HG02870 (cell line): ENCODE data around the gene ZNF878.
A peak's percentile ranks its signal among the peaks of the same experiment; 100 is the strongest.

Experiments
- ATAC-seq: cut with Tn5 transposase; IDR thresholded peaks from one replicate; pipeline ENCODE4 v1.9.1; 2021; ENCODE audit warnings: mild to moderate bottlenecking, moderate library complexity; ENCODE audit not compliant: unreplicated experiment

Gene ZNF878

DNA sequence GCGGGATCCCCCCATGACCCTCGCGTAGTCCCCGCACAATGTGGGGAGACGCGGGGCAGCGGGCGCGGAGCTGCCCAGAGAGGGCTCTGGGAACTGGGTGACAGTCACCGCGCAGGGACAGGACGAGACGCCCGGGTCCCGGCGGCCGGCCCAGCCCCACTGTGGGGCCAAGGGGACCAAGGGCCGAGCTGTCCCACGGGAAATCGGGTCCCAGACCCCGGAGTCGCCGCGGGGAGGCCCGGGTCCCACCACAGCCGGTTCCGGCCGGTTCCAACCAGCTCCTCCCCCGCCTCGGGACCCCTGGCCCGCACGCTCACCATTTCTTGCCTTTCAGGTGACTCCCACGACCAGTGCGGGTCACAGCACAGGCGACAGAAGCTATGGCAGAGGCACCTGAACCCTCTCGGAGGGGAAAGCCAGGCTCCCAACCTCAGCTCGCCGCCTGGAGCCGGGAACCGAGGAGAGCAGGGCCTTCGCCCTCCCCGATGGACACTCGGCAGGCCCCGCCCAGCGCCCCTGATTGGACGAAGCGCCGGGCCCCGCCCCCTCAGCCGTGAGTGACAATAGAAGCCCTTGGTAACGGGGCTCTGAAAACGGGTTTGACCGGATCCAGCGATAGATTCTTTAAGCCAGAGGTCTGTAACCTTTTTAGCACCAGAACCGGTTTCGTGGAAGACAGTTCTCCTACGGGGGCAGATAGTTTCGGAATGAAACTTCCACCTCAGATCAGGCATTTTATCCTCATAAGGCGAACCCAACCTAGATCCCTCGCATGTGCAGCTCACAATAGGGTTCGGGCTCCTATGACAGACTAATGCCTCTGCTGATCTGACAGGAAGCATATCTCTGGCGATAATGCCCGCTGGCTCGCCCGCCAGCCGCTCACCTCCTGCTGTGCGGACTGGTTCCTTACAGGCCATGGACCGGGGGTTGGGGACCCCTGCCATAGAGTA is 17.3 kb downstream of the ZNF878 start, which contains the start of gene ZNF433:
Gene ZNF433, minus strand, starts transcription at position 460 of the 953 bp plus-strand sequence. Its CDS starts 140 bp downstream, at position 320.
- ATAC-seq = peak; percentile 92

DNA sequence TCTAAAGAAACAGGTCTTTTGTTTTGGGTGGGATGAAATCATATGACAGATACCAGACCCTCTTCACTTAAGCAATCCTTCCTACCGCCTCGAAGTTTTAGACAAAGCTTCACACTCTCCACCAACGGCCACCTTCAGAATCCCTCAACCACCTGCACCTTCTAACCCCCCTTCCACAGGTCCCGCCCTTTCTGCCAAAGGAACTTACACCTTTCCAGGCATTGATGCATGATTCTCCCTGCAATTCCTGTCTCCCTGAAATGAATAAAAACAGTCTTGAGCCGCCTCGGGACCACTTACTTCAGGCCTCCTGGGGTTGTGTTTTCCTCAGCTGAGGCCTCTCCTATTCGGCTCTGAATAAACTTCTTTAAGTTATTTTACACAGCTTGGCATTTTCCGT is 18.1 kb downstream of the ZNF878 start:
- ATAC-seq = no peak

DNA sequence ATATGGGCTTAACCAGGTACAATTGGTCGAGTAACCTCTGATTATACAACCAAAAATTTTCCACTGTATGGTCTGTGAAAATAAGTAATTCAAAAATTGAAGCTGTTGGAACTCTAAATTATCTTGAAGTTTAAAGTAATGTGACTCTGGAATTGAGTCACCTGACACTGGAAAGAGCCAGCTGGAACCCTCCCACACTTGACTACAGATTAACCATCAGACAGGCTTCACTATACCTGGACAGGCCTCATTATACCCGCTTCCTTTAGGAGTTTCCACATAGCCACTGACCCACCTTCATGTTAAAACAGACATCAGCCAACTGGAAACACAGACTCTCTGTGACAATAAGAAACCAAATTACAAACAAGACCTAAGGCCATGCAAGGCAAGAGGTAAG is 18.6 kb downstream of the ZNF878 start:
- ATAC-seq = no peak

DNA sequence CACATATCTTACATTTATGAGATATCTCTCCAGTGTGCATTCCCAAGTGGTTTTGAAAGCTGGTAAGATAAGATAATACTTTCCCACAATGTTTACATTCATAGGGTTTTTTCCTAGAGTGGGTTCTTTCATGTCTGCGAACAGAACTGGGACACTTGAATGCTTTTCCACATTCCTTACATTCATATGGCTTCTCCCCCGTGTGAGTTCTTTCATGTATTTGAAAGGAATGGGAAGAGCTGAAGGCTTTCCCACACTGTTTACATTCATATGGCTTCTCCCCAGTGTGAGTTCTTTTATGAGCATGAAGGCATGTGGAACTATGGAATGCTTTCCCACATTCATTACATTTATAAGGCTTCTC is 37.0 kb downstream of the ZNF878 start:
- no peak for ATAC-seq

DNA sequence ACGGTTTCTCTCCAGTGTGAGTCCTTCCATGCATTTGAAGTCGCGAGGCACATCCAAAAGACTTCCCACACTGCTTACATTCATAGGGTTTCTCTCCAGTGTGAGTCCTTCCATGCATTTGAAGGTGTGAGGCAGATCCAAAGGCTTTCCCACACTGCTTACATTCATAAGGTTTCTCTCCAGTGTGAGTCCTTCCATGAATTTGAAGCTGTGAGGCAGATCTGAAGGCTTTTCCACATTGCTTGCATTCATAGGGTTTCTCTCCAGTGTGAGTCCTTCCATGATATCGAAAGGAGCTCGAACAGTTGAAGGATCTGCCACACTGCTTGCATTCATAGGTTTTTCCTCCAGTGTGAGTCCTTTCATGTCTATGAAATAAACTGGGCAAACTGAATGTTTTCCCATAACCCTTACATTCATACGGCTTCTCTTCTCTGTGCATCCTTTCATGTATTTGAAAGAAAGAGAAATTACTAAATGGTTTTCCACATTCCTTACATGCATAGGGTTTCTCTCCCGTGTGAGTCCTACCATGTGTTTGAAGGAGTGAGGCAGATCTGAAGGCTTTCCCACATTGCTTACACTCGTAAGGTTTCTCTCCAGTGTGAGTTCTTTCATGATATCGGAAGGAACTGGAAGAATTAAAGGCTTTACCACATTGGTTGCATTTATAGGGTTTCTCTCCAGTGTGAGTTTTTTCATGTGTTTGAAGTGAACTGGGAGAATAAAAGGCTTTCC is 37.6 kb downstream of the ZNF878 start:
- no peak for ATAC-seq

DNA sequence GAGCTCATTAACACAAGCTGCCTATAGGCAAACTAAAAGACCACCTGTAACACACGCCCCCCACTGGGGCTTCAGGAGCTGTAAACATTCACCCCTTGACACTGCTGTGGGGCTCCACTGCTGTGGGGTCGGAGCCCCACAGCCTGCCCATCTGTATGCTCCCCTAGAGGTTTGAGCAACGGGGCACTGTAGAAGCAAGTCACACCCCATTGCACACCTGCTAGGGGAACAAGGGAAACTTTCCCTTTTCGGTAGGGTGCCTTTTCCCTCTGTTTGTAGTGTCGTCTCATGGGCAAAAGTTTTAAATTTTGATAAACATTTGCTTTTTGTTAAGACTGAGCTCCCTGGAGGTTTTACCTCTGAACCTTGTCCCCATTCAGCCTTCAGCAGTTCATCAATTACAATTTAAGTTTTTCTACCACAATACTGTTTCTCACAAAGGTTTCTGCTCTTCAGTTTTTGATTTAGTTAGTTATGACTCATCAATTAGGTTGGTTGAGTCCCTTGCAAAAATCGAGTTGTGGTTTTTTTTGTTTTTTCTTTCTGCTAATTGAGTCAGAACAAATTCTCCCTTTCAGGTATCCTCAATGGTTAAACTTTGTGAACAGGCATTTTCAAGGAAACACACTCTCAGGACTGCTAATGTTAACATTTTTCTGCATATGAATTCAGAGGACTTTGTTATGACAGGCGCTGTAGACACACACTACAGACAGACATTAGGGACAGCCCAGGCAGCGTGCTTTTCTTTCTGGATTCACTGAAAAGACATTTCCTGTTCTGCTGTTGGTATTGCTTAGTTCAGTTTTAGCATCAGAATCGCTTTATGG is 52.4 kb downstream of the ZNF878 start:
- no peak for ATAC-seq

DNA sequence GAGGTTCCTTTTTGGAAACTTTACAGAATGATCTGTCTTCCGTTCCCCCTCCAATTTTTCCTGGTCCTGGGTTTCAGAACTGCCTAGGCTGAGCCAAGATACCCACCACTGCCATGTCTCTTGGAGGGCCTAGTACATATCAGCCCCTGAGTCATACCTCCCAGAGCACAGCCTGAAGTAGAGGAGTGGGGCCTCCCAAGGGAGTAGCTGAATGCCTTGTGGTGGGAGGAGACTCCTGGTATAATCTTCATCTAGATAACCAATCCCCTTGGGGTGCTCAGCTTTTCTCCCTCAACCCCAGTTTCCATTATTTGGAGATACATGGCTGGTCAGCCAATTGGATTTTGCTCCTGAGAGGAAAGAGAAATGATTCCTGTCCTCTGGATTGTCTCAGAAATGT is 57.6 kb downstream of the ZNF878 start:
- no peak for ATAC-seq
